HG03095 (cell line): Measurements from ENCODE around the gene ZNF391.
"Not testable (repeated sequence)": the region's sequence is repeated elsewhere in the genome, so short reads cannot be mapped to it uniquely, and the experiment has no call there.

Experiments
- ATAC-seq: cut with Tn5 transposase; IDR thresholded peaks from one replicate; pipeline ENCODE4 v1.9.1; 2021; ENCODE audit warnings: moderate library complexity; ENCODE audit not compliant: unreplicated experiment

The ZNF391 gene

DNA sequence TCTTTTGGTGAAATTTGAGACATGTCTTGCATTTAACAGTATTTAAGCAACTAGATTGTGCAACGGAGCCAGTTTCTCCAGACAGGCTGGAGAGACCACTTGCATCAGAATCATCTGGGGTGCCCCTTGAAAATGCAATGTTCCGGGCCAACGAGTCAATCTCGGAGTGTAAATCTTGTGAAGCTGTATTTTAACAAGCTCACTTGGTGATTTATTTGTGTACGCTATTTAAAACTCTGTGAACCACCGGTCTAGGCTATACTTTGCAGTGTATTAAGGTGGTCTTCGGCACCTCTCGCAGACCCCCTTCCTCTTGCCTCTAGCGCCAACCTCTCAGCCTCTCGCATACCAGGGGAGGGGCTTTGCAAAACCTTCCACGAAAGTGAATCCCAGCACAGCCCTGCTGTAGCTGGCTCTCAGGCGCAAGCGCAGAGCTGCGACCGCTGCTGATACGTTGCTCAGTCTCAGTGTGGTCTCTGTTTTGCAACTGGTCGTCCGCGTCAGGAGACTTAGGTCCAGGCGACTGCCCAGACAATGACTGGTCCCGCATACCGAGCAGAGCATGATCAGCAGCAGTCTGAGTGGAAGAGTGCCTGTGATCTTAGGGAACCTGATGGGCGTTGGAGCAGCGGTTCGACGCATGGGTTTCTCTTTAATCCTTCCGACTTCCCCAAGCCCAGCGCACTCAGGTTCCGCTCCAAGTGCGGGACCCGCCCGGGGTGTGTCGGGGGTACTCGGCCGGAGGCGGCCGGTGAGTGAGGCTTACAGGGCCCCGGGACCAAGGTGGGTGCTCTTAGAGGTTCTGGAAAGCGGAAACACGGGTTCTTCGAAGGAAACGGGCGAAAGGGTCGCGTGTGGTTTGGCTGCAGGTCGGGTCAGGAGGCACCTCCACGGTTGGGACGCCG is at the start of gene ZNF391:
ZNF391 (plus strand) TSS at position 467 of the 905 bp plus-strand sequence. CDS start 11,612 bp downstream, outside the sequence.
- peak; percentile 90 for ATAC-seq

DNA sequence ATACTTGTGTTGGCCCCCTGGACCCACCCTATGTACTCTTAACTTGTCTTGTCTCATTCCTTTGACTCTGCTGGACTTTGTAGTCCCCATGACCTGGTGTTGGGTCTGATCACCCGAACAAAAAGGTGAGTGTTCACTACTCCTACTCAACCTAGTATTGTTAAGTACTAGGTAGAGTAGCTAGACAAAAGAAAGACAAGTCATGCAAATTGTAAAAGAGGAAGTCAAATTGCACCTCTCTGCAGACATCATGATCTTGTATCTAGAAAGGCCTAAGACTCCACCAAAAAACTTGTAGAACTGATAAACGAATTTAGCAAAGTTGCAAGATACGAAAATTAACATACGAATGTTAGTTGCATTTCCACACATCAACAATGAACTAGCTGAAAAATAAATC is 35.7 kb upstream of the ZNF391 start:
- ATAC-seq = no peak

DNA sequence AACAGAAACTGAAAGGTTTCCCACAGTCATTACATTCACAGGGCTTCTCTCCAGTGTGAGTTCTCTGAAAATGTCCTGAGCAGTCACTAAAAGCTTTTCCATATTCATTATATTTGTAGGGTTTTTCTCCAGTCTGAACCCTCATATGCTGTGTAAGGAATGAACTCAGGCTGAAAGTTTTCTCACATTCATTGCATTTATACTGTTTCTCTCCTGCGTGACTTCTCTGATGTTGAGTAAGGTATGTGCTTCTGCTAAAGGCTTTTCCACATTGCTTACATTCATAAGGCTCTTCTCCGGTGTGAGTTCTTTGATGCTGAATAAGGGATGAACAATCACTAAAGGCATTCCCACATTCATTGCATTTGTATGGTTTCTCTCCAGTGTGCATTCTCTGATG is 29.8 kb upstream of the ZNF391 start:
- ATAC-seq = no peak

DNA sequence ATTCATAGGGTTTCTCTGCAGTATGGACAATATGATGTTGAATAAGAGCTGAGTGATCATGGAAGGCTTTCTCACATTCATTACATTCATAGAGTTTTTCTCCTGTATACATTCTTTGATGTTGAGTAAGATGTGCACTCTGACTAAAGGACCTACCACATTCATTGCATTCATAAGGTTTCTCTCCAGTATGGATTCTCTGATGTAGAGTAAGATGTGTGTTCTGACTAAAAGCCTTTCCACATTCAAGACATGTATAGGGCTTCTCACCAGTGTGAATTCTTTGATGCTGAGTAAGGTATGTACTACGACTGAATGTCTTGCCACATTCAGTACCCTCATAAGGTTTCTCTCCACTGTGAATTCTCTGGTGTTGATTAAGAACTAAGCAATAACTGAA is 29.3 kb upstream of the ZNF391 start:
- ATAC-seq = no peak

DNA sequence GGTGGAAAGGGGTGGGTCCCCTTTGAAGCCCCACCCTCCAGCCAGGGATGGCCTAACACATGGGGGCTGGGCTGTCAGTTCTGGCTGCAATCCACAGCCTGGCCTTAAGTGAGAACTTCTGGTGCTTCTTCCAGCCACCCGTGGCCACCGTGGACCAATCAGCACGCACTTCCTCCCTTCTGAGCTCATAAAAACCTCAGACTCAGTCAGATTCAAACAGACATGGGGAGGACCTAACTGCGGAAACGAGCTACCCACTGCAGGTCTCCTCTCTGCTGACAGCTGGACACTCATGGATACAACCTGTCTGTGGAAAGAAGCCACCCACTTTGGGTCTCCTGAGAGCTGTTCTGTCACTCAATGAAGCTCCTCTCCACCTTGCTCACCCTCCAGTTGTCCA is 20.4 kb upstream of the ZNF391 start:
- no peak for ATAC-seq

DNA sequence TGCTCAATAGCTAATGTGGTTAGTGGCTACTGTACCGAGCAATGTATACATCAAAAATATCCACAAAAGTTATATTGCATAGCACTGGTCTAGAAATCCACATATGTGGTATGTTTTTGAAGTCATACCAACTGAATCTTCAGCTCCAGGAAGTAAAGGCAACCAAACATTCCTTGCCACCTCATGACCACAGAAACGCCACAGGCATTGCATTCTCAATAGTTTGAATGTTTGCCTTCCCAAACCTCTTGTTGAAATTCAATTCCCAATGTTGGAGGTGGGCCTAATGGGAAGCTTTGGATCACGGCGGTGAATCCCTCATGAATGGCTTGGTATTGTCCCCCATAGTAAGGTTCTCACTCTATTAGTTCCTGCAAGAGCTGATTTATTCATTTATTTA is 18.2 kb upstream of the ZNF391 start:
- no peak for ATAC-seq

DNA sequence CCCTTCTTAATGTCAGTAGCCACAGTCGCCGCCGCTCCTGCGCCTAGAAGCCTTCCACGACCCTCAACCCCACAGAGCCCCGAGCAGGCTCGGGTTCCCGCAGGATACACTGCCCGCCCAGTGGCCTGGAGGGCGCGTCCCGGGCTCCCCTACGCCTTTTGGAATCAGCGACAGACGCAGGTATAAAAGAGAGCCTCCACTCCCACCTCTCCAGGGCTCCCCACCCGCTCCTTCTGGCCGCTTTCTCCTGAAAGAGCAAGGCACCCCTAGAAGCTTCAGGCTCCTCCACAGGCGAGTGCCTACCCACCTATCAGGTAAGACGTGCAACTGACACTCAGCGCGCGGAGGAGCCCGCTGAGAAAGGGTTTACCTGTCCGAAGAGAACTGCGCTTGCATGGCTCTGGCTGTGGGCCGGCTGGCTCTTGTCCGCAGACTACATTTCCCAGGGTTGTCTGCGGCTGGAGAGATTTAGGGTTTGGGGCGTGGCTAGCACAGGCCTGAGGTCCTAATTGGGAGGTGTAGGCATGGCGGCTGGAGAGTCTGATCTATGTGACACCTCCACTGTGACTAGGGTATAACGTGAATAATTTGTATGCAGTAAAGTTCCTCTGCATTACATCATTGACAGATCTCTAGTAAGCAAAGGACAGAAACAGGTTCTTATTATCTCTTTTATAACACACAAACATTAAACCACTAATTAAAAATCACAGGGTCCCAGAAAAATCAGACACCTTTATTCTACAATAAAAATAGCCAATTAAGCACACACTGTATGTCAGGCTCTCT is 13.5 kb upstream of the ZNF391 start:
- no peak for ATAC-seq

DNA sequence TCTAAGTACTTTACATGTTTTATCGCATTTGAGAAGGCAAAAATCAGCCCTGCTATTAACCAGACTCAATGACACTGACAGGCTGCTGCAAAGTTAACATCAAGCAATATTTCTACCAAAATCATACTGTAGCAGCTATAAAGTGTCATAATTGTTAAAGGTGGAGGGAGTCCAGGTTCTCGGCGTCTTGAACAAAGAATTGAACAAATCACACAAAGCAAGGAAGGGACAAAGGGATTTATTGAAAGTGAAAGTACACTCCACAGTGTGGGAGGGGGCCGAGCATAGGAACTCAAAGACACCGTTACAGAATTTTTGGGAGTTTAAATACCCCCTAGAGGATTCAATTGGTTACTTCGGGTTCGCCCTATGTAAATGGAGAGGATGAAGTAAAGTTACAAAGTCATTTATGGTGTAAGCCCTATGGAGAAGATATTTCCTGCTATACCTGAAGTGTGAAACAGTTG is 12.9 kb upstream of the ZNF391 start:
- ATAC-seq = no peak

DNA sequence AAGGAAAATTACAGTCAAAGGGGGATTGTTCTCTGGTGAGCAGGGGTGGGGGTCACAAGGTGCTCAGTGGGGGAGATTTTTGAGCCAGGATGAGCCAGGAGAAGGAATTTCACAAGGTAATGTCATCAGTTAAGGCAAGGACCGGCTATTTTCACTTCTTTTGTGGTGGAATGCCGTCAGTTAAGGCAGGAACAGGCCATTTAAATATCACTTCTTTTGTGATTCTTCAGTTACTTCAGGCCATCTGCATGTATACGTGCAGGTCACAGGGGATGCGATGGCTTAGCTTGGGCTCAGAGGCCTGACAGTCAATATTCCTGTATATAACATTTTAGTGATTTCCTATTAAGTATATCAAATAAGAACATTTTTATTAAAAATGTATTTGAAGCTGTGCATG is 10.2 kb upstream of the ZNF391 start:
- ATAC-seq = not testable (repeated sequence)

DNA sequence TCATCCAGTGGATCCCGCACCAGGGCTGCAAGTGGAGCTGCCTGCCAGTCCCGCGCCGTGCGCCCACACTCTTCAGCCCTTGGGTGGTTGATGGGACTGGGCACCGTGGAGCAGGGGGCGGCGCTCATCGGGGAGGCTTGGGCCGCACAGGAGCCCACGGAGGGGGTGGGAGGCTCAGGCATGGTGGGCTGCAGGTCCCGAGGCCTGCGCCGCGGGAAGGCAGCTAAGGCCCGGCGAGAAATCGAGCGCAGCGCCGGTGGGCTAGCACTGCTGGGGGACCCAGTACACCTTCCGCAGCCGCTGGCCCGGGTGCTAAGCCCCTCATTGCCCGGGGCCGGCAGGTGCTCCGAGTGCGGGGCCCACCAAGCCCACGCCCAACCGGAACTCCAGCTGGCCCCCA is 7.6 kb upstream of the ZNF391 start:
- not testable (repeated sequence) for ATAC-seq

DNA sequence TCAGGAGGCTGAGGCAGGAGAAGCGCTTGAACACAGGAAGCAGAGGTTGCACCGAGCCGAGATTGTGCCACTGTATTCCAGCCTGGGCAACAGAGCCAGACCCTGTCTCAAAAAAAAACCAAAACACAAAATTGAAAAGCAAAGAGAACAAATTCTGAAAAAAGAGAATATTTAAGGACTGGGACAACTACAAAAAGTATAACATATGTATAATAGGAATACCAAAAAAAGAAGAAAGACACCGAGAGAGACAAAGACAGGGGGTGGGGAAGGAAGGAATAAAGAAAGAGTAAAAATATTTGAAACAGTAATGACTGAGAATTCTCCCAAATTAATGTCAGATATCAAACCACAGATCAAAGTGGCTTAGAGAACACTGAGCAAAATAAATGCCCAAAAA is 5.5 kb upstream of the ZNF391 start:
- ATAC-seq = no peak

DNA sequence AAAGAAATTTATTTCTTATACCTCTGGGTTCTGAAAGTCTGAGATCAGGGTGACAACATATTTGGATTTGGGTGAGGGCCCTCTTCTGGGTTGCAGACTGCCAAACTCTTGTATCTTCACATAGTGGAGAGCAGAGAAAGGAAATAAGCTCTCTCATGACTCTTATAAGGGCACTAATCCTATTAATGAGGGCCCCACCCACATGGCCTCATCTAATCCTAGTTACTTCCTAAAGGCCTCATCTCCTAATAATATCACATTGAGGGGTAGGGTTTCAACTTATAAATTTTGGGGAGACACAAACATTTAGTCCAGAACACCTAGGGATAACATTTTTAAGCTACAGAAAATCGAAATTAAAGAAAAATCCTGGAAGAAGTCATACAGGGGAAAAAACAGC is 5.1 kb upstream of the ZNF391 start:
- no peak for ATAC-seq

DNA sequence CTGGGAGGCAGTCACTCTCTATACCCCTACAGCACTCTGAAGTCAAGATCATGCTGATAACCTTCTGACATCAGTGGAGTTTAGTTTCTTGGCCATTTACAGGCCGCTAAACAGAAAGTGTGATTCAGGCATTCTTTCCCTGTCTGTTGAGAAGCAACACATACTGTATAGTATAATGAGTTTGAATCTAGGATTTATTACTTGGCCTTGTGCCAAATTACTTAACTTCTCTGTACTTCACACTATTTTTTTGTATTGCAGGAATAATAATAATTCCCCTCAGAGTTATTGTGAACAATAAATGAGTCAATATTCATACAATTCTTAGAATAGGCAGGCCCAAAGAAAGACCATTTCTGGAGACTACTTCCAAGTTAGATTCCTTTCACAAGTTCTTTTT is 4.1 kb downstream of the ZNF391 start:
- ATAC-seq = no peak

DNA sequence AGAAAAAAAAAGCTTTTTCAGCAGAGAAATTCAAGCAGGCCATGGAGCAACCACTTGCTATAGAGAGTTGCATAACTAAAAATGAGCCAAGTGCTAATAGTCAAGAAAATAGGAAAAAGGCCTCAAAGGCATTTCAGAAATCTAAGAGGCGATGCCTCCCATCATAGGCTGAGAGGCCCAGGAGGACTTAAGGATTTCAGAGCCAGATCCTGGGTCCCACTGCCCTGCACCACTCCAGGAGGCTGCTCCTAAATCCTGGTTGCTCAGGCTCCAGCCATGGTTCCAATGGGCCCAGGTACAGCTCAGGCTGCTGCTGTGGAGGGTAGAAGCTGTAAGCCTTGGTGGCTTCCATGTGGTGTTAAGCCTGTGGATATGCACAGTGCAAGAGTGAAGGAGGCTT is 5.5 kb downstream of the ZNF391 start:
- no peak for ATAC-seq

DNA sequence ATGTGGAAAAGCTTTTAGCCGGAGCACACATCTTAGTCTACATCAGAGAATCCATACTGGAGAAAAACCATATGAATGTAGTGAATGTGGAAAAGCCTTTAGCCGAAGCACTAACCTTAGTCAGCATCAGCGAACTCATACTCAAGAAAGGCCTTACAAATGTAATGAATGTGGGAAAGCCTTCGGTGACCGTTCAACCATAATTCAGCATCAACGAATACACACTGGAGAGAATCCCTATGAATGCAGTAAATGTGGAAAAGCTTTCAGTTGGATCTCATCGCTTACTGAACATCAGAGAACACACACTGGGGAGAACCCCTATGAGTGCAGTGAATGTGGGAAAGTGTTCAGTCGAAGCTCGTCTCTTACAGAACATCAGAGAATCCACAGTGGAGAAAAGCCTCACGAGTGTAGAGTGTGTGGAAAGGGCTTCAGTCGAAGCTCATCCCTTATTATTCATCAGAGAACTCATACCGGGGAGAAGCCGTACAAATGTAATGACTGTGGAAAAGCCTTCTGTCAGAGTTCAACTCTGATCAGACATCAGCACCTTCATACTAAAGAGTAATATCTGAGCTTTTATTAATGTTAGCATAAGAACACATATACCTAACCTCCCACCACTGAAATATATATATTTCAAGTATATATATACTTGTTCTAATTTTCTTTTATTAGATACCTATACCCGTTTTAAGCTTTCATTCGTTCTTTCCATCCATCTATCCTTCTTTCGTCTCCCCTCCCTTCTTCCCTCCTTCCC is 12.5 kb downstream of the ZNF391 start:
- ATAC-seq = no peak

DNA sequence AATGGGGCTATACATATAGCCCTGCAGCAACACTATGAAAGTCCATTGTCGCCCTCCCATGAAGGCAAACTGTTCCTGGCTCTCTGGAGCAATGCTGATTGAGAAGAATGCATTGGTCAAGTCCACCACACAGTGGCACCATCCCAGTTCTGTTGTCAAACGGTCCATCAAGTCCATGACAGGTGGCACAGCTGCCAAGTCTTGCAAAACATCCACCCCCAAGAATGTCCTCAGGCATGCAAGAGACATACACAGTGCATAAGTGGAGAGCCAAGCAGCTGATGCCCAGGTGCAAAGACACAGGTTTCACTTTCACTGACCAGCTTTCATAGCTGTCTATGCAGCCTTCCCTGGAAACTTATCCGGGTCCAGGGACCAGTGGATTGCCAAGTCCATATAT is 17.5 kb downstream of the ZNF391 start:
- no peak for ATAC-seq

DNA sequence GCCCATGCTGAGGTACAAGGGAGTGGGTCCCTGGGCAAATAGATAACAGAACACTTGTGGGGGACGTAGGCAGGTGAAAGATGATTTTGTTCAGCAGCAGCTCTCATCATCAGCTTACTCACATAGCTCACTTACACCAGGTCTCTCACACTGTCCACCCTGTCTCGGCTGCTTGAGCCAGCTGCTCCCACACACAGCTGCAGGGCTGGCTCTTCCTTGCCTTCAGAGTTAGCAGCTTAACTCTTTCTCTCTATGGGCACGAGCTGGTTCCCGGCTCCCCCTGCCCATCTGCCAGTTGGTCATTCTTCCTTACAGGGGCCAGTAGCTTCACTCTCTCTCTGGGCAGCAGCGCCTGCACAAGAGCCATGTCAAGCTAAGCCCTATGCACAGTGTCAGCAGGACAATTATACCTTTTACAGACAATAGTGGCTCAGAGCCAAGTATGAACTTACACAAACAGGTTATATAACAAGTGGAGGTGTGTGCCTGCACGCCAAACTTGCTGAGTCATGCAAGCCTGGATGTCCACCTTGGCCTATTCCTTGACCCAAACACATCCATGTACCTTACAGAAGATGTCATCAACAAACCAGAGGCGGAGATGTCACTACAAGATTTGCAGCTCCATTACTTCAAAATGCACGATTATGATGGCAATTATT is 18.7 kb downstream of the ZNF391 start:
- no peak for ATAC-seq

DNA sequence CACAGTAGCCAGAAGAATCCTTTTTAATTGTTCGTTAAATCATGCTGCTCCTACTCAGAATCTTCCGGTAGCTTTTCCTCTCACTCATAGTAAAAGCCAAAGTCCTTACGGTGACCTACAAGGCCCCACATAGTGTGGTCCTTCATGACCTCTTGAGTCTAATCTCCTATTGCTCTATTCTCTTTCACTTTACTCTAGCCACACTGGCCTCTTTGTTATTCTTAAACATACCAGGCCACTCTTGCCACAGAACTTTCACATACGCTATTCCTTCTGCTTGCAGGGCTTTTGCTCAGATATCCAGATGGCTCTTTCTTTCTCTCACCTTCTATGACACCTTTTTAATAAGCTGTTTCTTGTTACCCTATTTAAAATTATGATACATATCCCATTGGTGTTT is 25.7 kb downstream of the ZNF391 start:
- no peak for ATAC-seq

DNA sequence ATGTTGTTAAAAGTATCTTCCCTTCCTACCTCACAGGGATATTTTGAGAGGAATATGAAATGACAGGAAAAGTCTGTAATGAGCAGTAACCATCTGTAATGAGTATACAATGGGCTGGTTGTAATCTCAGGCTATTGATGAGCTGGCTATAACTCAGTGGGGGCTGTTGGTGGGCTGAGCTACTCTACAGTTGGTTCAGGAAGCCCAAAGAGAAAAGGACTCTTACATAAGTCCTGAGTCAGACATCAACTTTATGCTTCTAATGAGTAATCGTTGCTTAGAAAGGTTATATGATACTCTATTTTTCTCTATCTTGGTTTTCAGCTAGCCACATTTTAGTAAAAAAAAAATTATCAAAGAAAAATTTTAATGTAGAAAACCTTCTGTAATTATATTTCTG is 26.4 kb downstream of the ZNF391 start:
- no peak for ATAC-seq

DNA sequence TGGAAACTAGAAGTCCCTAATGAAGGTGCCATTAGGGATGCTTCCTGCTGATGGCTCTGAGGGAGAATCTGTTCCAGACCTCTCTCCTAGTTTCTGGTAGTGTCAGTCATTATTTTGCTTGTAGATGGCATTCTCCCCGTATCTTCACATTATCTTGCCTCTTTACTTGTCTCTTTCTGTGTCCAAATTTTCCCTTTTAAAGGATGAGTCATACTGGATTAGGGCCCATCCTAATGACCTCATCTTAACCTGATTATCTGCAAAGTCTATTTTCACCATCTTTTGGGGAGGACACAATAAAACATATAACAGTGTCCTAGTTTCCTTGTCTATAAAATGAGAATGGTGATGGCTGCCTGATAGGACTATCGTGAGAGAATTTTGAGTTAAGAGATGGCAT is 27.3 kb downstream of the ZNF391 start:
- no peak for ATAC-seq

DNA sequence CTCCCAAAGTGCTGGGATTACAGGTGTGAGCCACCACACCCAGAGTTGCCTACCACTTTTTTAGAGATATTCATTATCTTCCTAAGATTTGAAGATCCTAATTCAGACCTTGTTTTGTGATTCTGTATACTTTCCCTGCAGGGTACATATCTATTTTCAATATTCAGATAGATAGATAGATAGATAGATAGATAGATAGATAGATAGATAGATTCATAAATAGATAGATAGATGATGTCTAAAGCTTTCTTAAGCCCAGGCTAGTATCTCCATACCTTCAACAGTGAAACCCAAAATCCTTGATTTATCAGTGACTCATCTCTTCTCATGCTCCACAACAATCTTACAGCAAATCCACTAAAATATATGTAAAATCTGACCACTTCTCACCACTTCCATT is 30.8 kb downstream of the ZNF391 start:
- ATAC-seq = no peak
